Measurements from ENCODE around the gene RD3L. TPM values are rescaled to one million over a fixed set of nuclear protein-coding genes. Genes with fewer than 3 reads are reported as not detected.

RD3L gene
- total RNA-seq, 1 donor from 2014 or later = not detected

DNA sequence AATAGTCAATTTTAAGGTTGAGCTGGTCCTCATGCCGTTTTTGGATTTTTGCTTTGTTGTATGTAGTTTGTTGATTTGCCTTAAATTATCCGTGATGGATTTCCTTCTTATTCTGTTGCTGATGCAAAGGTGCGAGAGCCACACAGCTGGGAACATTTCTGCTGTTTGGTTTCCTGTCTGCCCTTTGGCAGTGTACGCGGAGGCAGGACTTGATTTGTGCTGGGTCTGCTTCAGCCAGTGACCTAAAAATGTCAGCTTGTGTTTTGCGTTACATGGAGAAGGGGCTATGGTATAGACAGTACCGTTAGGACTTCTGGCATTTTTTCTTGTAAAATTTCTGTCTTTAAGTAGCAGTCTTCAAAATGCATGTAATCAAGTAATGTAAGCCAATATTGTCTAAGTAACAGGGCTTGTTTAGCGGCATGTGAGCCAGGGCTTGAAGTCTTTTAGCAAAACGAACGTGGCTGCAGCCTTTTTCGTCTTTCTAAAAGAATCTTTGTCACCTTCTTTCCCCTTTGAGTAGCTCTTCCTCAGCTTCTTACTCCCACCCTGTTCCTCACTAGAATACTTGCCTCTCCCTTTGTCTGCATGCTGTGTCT lies 18.2 kb upstream of the RD3L start:
- H3K4me1 Mint-ChIP-seq (ENCODE audit: low read depth) = peaks cover 6% of the 10 kb centered on the region
- DNase-seq (ENCODE audit: low spot score) = no peak
- peaks cover 14% of the 10 kb centered on the region for H3K27me3 Mint-ChIP-seq (ENCODE audit: low read depth)
- H3K27ac Mint-ChIP-seq (ENCODE audit: unreplicated experiment) = no peak overlapping the region
- H3K36me3 Mint-ChIP-seq (ENCODE audit: low read depth) = no peaks in the 10 kb centered on the region
- H3K4me3 Mint-ChIP-seq (ENCODE audit: unreplicated experiment) = no peak overlapping the region
- no peaks in the 10 kb centered on the region for H3K9me3 Mint-ChIP-seq (ENCODE audit: low read depth)
- TF ChIP-seq, protein P1, sequence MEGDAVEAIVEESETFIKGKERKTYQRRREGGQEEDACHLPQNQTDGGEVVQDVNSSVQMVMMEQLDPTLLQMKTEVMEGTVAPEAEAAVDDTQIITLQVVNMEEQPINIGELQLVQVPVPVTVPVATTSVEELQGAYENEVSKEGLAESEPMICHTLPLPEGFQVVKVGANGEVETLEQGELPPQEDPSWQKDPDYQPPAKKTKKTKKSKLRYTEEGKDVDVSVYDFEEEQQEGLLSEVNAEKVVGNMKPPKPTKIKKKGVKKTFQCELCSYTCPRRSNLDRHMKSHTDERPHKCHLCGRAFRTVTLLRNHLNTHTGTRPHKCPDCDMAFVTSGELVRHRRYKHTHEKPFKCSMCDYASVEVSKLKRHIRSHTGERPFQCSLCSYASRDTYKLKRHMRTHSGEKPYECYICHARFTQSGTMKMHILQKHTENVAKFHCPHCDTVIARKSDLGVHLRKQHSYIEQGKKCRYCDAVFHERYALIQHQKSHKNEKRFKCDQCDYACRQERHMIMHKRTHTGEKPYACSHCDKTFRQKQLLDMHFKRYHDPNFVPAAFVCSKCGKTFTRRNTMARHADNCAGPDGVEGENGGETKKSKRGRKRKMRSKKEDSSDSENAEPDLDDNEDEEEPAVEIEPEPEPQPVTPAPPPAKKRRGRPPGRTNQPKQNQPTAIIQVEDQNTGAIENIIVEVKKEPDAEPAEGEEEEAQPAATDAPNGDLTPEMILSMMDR (IDR thresholded peaks at IDR 0.05) = no peak

DNA sequence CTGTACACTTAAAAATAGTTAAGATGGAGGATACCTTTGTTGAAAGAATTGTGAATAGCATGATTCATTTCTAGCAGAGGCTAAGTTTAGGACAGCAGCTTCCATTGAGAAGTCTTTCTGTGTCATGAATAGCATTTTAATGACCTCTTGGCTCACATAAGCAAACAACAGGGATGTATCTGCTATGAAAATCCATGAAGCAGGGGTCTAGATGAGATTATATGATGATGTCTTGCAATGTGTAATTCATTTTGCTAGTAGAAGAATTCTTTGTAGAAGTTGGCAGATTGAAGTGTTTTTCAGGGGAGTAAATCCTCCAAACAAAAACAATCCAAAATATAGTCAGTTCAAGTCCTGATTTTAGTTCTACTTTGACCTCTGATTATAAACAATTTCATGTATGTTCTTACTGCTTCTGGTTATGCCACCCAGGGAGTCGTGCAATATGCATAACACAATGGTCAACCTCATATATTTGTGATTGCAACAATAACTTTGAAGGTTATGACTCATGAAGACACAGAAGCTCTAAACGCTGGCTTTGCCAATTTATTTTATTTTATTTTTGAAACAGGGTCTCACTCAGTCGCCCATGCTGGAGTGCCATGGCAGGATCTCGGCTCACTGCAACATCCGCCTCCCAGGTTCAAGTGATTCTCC lies 6.9 kb upstream of the RD3L start:
- H3K27me3 Mint-ChIP-seq (ENCODE audit: low read depth) = peaks cover 24% of the 10 kb centered on the region
- H3K27ac Mint-ChIP-seq (ENCODE audit: unreplicated experiment) = no peak overlapping the region
- peaks cover 4% of the 10 kb centered on the region for H3K36me3 Mint-ChIP-seq (ENCODE audit: low read depth)
- no peak overlapping the region for H3K4me3 Mint-ChIP-seq (ENCODE audit: unreplicated experiment)
- H3K9me3 Mint-ChIP-seq (ENCODE audit: low read depth) = peaks cover 10% of the 10 kb centered on the region
- no peaks in the 10 kb centered on the region for H3K4me1 Mint-ChIP-seq (ENCODE audit: low read depth)
- no peak for DNase-seq (ENCODE audit: low spot score)
- TF ChIP-seq, protein P1 (IDR thresholded peaks at IDR 0.05) = no peak

DNA sequence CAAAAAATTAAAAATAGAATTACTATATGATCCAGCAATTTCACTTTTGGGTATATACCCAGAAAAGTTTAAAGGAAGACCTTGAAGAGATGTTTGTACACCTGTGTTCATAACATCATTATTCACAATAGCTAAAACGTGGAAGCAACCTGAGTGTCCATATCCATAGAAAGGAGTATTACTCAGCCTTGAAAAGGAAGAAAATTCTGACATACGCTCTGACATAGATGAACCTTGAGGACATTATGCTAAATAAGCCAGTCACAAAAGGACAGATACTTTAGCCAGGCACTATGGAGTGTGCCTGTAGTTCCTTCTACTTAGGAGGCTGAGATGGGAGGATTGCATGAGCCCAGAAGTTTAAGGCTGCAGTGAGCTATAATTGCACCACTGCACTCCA lies 6.1 kb upstream of the RD3L start:
- no peaks in the 10 kb centered on the region for H3K4me1 Mint-ChIP-seq (ENCODE audit: low read depth)
- DNase-seq (ENCODE audit: low spot score) = no peak
- no peak overlapping the region for H3K27ac Mint-ChIP-seq (ENCODE audit: unreplicated experiment)
- TF ChIP-seq, protein P1 (IDR thresholded peaks at IDR 0.05) = no peak
- peaks cover 8% of the 10 kb centered on the region for H3K9me3 Mint-ChIP-seq (ENCODE audit: low read depth)
- H3K36me3 Mint-ChIP-seq (ENCODE audit: low read depth) = peaks cover 4% of the 10 kb centered on the region
- H3K27me3 Mint-ChIP-seq (ENCODE audit: low read depth) = peaks cover 29% of the 10 kb centered on the region
- H3K4me3 Mint-ChIP-seq (ENCODE audit: unreplicated experiment) = no peak overlapping the region

DNA sequence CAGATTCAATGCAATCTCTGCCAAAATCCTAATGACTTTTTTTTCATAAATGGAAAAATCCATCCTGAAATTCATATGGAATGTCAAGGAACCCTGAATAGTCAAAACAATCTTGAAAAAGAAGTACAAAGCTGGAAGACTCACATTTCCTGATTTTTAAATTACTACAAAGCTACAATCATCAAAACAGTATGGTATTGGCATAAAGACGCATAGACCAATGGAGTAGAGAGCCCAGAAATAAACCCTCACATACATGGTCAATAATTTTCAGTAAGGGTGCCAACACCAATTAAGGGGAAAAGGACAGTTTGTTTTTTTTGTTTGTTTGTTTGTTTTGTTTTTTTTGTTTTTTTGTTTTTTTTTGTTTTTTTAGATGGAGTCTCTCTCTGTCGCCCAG lies 4.6 kb upstream of the RD3L start:
- no peak overlapping the region for H3K4me3 Mint-ChIP-seq (ENCODE audit: unreplicated experiment)
- no peaks in the 10 kb centered on the region for H3K4me1 Mint-ChIP-seq (ENCODE audit: low read depth)
- no peak for DNase-seq (ENCODE audit: low spot score)
- peaks cover 4% of the 10 kb centered on the region for H3K36me3 Mint-ChIP-seq (ENCODE audit: low read depth)
- peaks cover 8% of the 10 kb centered on the region for H3K9me3 Mint-ChIP-seq (ENCODE audit: low read depth)
- no peak overlapping the region for H3K27ac Mint-ChIP-seq (ENCODE audit: unreplicated experiment)
- TF ChIP-seq, protein P1 (IDR thresholded peaks at IDR 0.05) = no peak
- H3K27me3 Mint-ChIP-seq (ENCODE audit: low read depth) = peaks cover 38% of the 10 kb centered on the region

DNA sequence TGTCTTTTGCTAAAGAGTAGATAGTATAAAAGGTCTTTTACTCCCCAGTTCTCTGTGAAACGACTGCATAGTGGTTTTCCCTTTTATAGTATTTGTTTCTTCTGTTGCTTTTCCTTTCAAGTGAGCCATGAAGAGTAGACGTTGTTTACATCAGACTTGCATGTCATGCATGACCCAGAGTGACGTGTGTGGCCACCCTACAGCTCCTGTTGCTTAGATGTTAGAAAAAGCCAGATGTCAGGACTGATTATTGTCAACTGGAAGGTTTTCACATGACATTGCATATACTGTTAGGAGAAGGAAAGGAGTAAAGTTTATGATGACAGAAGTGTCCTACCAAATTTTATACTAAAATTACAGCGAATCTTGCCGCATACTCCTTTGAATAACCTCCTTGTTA lies 1.3 kb upstream of the RD3L start:
- Mint-ChIP-seq H3K27ac (ENCODE audit: unreplicated experiment) (no peak overlapping the region), H3K36me3 (ENCODE audit: low read depth) (peaks cover 4% of the 10 kb centered on the region), H3K4me3 (ENCODE audit: unreplicated experiment) (no peak overlapping the region), H3K27me3 (ENCODE audit: low read depth) (peaks cover 47% of the 10 kb centered on the region), H3K9me3 (ENCODE audit: low read depth) (peaks cover 8% of the 10 kb centered on the region), H3K4me1 (ENCODE audit: low read depth) (no peaks in the 10 kb centered on the region)
- TF ChIP-seq, protein P1 (IDR thresholded peaks at IDR 0.05) = no peak
- DNase-seq (ENCODE audit: low spot score) = no peak
